Measurements from ENCODE around the gene PRAMEF20. TPM values are rescaled to one million over a fixed set of nuclear protein-coding genes. Genes with fewer than 3 reads are reported as not detected.

Gene PRAMEF20
- total RNA-seq, 1 donor from 2014 or later: not detected

DNA sequence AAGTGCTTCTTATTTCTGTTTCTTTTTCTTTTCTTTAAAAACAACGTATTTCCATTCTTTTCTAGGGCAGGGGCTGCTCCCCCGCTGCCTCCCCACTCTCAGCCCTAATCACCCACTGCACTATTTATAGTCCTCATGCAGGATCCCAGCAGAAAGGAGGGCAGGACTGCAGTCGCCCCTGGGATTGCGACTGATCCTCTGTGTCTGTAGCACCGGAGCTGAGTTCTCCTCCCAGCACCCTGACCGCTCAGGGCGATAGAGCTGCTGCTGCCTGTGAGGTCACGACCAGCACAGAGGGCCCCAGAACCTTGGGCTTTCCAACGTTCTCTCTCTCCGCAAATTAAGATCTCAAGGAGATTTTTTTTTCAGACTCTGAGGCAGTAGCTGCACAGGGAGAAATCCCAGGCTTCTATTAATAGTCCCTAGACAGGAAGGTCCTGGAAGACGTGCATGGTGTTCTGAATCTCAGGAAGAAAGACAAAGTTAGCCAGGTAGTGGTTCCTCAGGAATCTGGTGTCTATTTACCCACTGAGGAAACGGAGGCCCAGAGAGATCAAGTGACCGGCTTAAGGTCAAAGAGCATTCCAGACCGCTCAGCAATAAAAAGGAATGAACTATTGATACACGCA lies 46.8 kb downstream of the PRAMEF20 start:
- Histone ChIP-seq H3K4me3 (ENCODE audit: low read length in 3 of 3) (peak overlapping the region in 2 of 3 donors; percentile 36 to 47), H3K4me1 (ENCODE audit: control insufficient read depth in 3 of 3, insufficient read depth in 3 of 3, low read length in 3 of 3) (peaks cover 0 to 9% (median 6%) of the 10 kb centered on the region in 3 donors), H3K27ac (ENCODE audit: low read depth, low read length) (peak overlapping the region; percentile 70), H3K27me3 (ENCODE audit: control insufficient read depth in 3 of 3, insufficient read depth in 3 of 3, low read length in 3 of 3) (peaks cover 0 to 3% (median 0%) of the 10 kb centered on the region in 3 donors), H3K9ac (ENCODE audit: low read depth in 1 of 3, low read length in 3 of 3) (peak overlapping the region; percentile 48 to 80 (median 58)), H3K9me3 (ENCODE audit: control insufficient read depth in 3 of 3, low read length in 3 of 3) (no peaks in the 10 kb centered on the region), H3K36me3 (ENCODE audit: control insufficient read depth in 3 of 3, insufficient read depth in 3 of 3, low read length in 3 of 3) (no peaks in the 10 kb centered on the region)

GRCh38 chr1:13461977-13462376 lies 51.7 kb downstream of the PRAMEF20 start:
- H3K36me3 ChIP-seq (ENCODE audit: control insufficient read depth in 3 of 3, insufficient read depth in 3 of 3, low read length in 3 of 3): no peaks in the 10 kb centered on the region
- H3K4me3 ChIP-seq (ENCODE audit: low read length in 3 of 3): no peak overlapping the region
- H3K27me3 ChIP-seq (ENCODE audit: control insufficient read depth in 3 of 3, insufficient read depth in 3 of 3, low read length in 3 of 3): peaks cover 0 to 3% (median 0%) of the 10 kb centered on the region in 3 donors
- no peak overlapping the region for H3K27ac ChIP-seq (ENCODE audit: low read depth, low read length)
- peaks cover under 1 to 4% (median 3%) of the 10 kb centered on the region in 3 donors for H3K4me1 ChIP-seq (ENCODE audit: control insufficient read depth in 3 of 3, insufficient read depth in 3 of 3, low read length in 3 of 3)
- no peaks in the 10 kb centered on the region for H3K9me3 ChIP-seq (ENCODE audit: control insufficient read depth in 3 of 3, low read length in 3 of 3)
- H3K9ac ChIP-seq (ENCODE audit: low read depth in 1 of 3, low read length in 3 of 3): no peak overlapping the region

- H3K4me1 ChIP-seq (ENCODE audit: control insufficient read depth in 3 of 3, insufficient read depth in 3 of 3, low read length in 3 of 3): peaks cover 0 to 4% (median 0%) of the 10 kb centered on the region in 3 donors
- H3K9me3 ChIP-seq (ENCODE audit: control insufficient read depth in 3 of 3, low read length in 3 of 3): no peaks in the 10 kb centered on the region
- peaks cover 0 to 3% (median 0%) of the 10 kb centered on the region in 3 donors for H3K27me3 ChIP-seq (ENCODE audit: control insufficient read depth in 3 of 3, insufficient read depth in 3 of 3, low read length in 3 of 3)
- no peak overlapping the region for H3K27ac ChIP-seq (ENCODE audit: low read depth, low read length)
- H3K36me3 ChIP-seq (ENCODE audit: control insufficient read depth in 3 of 3, insufficient read depth in 3 of 3, low read length in 3 of 3): no peaks in the 10 kb centered on the region
- no peak overlapping the region for H3K4me3 ChIP-seq (ENCODE audit: low read length in 3 of 3)
- peak overlapping the region in 1 of 3 donors; percentile 33 for H3K9ac ChIP-seq (ENCODE audit: low read depth in 1 of 3, low read length in 3 of 3)
Observed at GRCh38 chr1:13462682-13463081, 52.4 kb downstream of the PRAMEF20 start.

- Histone ChIP-seq H3K9ac (ENCODE audit: low read depth in 1 of 3, low read length in 3 of 3) (no peak overlapping the region), H3K4me3 (ENCODE audit: low read length in 3 of 3) (no peak overlapping the region), H3K27me3 (ENCODE audit: control insufficient read depth in 3 of 3, insufficient read depth in 3 of 3, low read length in 3 of 3) (no peaks in the 10 kb centered on the region), H3K4me1 (ENCODE audit: control insufficient read depth in 3 of 3, insufficient read depth in 3 of 3, low read length in 3 of 3) (peaks cover 5 to 6% (median 5%) of the 10 kb centered on the region in 3 donors), H3K36me3 (ENCODE audit: control insufficient read depth in 3 of 3, insufficient read depth in 3 of 3, low read length in 3 of 3) (no peaks in the 10 kb centered on the region), H3K27ac (ENCODE audit: low read depth, low read length) (no peak overlapping the region), H3K9me3 (ENCODE audit: control insufficient read depth in 3 of 3, low read length in 3 of 3) (no peaks in the 10 kb centered on the region)
Observed at GRCh38 chr1:13465515-13465914, 55.3 kb downstream of the PRAMEF20 start.

DNA sequence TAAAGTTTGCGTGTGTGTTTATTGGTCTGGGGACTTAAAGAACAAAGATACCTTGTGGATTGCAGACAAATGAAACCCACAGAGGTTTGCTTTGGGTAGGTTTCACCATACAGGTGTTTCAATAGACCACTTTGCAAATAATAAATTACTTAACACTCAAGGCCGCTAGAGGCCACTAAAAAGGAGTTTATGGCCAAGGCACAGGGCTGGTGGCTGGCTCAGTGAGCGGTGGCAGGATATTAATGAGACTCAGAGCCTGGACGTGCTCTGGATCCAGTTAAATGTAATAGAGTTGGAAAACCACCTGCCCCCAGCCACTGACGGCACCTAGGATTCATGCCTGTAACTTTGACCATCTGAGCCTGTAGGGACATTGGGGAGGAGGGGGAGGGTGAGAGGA lies 59.1 kb downstream of the PRAMEF20 start:
- peaks cover 2 to 5% (median 5%) of the 10 kb centered on the region in 3 donors for H3K4me1 ChIP-seq (ENCODE audit: control insufficient read depth in 3 of 3, insufficient read depth in 3 of 3, low read length in 3 of 3)
- H3K27ac ChIP-seq (ENCODE audit: low read depth, low read length): peak overlapping the region; percentile 2
- H3K4me3 ChIP-seq (ENCODE audit: low read length in 3 of 3): no peak overlapping the region
- no peaks in the 10 kb centered on the region for H3K9me3 ChIP-seq (ENCODE audit: control insufficient read depth in 3 of 3, low read length in 3 of 3)
- no peaks in the 10 kb centered on the region for H3K36me3 ChIP-seq (ENCODE audit: control insufficient read depth in 3 of 3, insufficient read depth in 3 of 3, low read length in 3 of 3)
- H3K9ac ChIP-seq (ENCODE audit: low read depth in 1 of 3, low read length in 3 of 3): peak overlapping the region in 1 of 3 donors; percentile 19
- H3K27me3 ChIP-seq (ENCODE audit: control insufficient read depth in 3 of 3, insufficient read depth in 3 of 3, low read length in 3 of 3): no peaks in the 10 kb centered on the region

Other genes starting within 250 kb of the PRAMEF20 start
- not detected for gene HNRNPCL4, start 244.8 kb upstream of the PRAMEF20 start, total RNA-seq
- not detected for gene PRAMEF9, start 238.6 kb upstream of the PRAMEF20 start, total RNA-seq
- not detected for gene PRAMEF13, start 209.0 kb upstream of the PRAMEF20 start, total RNA-seq
- not detected for gene PRAMEF18, start 184.3 kb upstream of the PRAMEF20 start, total RNA-seq
- gene PRAMEF5, start 156.3 kb upstream of the PRAMEF20 start, total RNA-seq: not detected
- not detected for gene PRAMEF8, start 125.3 kb upstream of the PRAMEF20 start, total RNA-seq
- not detected for gene PRAMEF33, start 106.9 kb upstream of the PRAMEF20 start, total RNA-seq
- not detected for gene PRAMEF15, start 94.9 kb upstream of the PRAMEF20 start, total RNA-seq
- gene PRAMEF14, start 63.3 kb upstream of the PRAMEF20 start, total RNA-seq: not detected
- gene PRAMEF19, start 38.5 kb upstream of the PRAMEF20 start, total RNA-seq: not detected
- not detected for gene PRAMEF17, start 20.8 kb upstream of the PRAMEF20 start, total RNA-seq
- gene LRRC38, start 103.6 kb downstream of the PRAMEF20 start, total RNA-seq: 10.4 TPM
- 13.6 TPM for gene PDPN, start 173.4 kb downstream of the PRAMEF20 start, total RNA-seq

Data from skeletal muscle tissue (tissue), 4 donors.